Measurements from ENCODE around the gene C2orf92. TPM values are rescaled to one million over a fixed set of nuclear protein-coding genes. Genes with fewer than 3 reads are reported as not detected.
"Not testable (repeated sequence)": the region's sequence is repeated elsewhere in the genome, so short reads cannot be mapped to it uniquely, and the experiment has no call there.

The C2orf92 gene
- 1.0 and 1.7 TPM in 2 replicates for total RNA-seq (2014; rRNA removed; shearing (Covaris generic))
- 0.42 and 0.87 TPM in 2 replicates for polyA plus RNA-seq (2015; cell fraction: cytosol; rRNA removed)
- 2.8 and 6.3 TPM in 2 replicates for polyA plus RNA-seq (2015; cell fraction: nucleus; rRNA removed)

DNA sequence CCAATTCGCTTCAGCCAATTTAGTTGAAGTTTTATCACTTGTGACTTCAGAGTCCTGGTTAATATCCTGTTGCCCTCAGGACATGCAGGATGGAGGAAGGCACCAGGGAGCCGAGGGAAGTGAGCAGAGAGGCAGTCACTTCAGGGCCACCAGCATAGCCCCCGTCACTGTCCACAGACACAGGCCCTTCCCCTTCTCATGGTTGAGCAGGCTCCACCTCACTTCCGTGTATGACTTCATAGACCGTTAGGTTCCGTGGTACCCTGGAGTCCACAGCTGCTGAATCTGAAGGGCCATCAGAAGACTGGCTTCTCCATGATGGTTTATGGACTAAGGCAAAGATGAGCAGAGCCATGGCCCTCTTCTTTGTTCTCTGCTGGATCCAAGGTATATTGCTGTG lies at the start of gene C2orf92:
Gene C2orf92, plus strand, starts transcription at position 266 of the 400 bp plus-strand sequence. Its CDS starts 76 bp downstream, at position 342.
- no peak for DNase-seq (ENCODE audit: low read depth)

DNA sequence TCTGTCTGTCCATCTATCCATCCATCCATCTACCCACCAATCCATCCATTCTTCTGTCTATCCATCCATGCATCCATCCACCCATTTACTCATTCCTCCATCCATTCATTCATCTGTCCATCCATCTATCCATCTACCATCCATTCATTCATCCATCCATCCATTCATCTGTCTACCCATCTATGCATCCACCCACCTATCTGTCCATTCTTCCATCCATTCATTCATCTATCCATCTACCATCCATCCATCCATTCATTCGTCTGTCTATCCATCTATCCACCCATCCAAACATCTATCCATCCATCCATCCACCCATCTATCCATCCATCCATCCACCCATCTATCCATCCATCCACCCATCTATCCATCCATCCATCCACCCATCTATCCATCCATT lies 49.0 kb upstream of the C2orf92 start:
- not testable (repeated sequence) for DNase-seq (ENCODE audit: low read depth)

DNA sequence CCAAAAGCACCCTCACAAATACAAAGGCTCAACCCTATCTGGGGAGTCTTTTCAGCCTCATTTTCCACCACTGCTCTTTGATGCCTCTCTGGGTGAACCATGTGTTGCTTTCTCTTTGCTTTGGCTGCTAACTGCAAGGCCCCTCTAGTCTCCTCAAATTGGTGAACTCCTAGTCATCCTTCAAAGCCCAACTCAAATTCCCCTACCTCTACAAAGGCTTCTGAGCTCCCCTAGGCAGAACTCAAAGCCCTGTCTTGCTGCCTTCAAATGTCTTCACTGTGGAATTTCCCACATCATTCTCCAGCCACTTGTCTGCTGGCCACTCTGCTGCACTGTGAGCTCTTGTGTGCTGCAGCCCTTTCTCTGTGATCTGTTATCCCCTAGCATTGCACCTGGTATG lies 46.5 kb upstream of the C2orf92 start:
- DNase-seq (ENCODE audit: low read depth): not testable (repeated sequence)

DNA sequence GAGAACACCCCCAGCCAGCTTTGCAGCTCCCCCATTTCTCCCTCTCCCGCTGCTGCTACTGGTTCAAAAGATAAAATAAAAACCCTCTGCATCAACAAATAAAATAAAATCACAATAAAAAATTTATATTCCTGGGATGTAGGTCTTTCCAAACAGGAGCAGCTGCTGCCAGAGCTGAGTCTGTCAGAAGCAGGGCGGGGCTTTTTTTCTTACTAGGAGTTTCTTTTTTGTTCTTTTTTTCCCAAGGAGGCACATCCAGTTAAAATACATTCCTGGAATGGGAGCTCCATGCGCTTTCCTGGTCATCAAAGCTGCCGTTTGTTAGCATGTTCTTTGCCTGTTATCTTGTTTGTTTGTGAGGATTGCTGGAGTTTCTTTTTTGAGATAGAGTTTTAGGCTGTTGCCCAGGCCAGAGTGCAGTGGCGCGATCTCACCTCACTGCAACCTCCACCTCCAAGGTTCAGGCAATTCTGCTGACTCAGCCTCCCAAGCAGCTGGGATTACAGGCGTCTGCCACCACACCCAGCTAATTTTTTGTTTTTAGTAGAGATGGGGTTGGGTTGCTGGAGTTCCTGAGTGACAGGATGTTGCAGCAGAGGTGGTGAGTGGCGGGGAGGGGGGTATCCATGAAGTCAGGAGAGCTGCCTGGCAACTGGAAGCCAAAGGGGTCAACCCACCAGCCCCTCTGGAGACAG lies 44.0 kb upstream of the C2orf92 start:
- DNase-seq (ENCODE audit: low read depth): peak; percentile 44

DNA sequence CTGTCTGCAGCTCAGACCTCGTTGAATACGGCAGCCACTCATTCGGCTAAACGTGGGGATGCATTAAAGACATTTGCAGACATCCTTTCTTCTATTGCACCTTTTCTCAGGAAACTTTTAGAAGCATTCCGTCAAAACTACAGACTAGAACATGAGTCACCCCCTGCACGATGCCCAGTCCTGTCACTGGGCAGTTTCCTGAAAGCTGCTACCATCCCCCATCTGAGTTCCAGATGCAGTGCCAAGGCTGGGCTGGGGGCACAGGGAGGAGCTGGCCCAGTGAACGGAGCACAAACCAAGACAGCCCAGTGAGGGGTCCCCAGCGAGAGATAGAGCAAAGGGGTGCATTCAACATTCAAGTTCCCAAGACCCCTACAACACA lies 43.5 kb upstream of the C2orf92 start:
- DNase-seq (ENCODE audit: low read depth): peak; percentile 43

DNA sequence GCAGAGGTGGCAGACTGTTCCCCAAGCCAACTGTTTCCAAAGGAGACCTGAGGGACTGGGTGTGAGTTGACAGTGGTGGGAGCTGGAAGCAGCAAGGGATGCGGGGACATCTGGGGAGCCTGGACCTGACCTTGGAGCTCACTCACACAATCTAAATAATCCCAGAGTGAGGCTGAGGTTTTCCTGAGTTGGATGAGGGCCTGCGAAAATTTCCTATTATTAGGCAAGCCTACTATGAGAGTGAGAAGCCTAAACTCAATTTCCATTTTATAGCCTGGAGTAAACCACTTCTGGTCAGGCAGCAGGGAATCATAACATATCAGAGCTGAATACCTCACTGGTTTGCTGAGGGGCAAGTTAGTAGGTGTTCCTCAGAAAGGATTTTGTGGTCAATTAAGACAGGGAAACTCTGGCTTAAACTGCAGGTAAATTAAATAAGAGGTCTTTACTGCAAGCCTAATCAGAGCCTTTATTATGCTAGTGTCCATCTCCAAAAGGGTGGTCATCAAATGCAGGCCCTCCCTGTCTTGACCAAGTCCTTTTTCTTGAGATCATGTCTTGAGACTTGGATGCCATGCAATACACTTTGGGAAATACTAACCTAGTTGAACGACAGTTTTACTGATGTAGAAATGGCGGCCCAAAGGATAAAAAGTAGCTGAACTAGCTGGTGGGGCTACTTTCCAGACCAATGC lies 25.3 kb upstream of the C2orf92 start:
- no peak for DNase-seq (ENCODE audit: low read depth)

DNA sequence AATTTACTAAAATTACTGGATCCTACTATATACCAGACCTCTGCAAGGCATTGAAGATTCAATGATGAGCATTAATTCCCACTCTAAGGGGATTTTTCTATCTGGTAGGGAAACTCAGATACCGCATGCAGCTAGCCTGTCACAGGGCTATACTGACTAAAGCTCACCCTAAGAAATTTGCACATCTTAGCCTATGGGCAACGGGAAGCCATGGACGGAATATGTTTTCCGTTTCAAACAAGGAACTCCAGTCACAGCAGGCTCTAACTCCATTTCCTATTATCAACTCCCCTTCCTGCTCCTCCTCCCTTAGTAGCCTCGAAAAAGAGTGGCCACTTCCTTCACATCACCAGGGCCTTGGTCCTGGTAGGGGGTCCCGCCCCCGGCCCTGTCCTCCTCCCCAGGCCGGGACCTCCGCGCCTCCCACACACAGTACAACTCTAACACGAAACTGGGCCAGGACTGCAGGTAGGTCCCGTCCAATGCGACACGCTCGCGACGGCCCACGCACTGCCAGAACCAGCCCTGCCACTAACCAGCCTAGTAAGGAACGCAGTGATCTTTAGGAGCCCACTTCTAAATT lies 24.3 kb upstream of the C2orf92 start:
- DNase-seq (ENCODE audit: low read depth): no peak

DNA sequence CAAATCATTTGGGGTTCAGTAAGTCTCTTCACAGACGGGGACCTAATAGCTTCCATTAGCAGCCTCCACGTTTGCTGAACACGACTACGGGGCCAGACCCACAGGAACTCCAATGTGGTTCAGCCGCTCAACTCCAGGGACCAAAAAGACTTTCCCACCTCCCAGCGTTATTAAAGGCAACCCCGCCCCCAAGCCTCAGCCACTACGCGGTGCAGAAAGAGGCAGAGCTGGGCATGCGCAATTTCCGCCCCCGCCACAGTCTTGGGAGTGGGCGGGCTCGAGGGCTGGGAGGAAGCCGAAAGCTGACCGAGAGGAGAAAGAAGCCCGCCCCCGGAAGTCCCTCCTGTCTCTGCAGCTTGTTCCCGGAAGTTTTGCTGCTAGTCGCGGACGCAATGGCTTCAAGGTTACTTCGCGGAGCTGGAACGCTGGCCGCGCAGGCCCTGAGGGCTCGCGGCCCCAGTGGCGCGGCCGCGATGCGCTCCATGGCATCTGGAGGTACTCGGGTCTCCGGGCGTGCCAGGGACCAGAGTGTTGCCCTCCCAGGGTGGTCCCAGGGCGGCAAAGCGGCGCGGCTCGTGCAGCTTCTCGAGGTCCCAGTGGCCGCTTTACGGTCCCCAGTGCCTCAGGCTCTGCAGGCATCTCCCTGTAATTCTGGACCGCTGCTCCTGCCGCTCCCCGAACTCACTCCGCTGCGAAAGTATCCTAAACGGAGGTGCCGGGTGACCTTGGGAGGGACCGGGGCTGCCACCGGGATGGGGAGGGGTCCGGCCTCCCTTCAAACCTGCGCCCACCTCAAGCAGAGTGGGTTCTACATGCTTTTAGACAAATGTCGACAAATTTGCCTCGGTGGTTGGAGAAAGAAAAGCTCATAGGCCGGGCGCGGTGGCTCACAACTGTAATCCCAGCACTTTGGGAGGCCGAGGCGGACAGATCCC lies 23.6 kb upstream of the C2orf92 start, which contains the start of gene COX5B:
Gene COX5B, plus strand, starts transcription at position 368 of the 935 bp plus-strand sequence. Its CDS starts 25 bp downstream, at position 393.
- peak; percentile 97 for DNase-seq (ENCODE audit: low read depth)

DNA sequence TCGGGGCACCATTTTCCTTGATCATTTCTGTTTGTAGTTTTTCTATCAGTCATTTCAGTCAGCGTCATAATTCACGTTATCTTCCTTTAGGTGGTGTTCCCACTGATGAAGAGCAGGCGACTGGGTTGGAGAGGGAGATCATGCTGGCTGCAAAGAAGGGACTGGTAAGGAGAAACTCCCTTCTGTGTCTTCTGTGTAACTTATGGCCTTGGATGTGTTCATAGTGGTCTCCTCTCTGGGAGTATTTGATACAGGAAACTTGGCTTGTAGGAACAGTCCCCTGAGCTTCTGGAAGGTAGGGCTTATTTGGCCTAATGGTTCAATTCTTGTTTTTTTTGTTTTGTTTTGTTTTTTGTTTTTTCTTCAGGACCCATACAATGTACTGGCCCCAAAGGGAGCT lies 22.5 kb upstream of the C2orf92 start:
- DNase-seq (ENCODE audit: low read depth): no peak

DNA sequence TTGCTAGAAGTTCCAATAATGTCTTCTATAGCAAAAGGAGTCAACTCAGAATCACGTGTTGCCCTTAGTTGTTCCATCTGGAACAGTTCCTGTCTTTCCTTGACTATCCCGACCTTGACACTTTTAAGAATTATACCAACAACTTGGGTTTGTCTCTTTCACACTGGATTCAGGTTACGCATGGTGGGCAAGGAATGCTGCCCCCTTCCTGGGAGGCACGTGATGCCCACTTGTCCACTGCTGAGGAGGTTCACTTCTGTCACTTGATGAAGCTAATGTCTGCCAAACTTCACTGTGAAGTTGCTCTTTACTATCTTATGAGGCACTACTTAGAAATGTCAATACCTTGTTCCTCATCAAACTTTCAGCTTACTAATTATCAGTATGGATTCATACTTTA lies 18.4 kb upstream of the C2orf92 start:
- DNase-seq (ENCODE audit: low read depth): no peak

DNA sequence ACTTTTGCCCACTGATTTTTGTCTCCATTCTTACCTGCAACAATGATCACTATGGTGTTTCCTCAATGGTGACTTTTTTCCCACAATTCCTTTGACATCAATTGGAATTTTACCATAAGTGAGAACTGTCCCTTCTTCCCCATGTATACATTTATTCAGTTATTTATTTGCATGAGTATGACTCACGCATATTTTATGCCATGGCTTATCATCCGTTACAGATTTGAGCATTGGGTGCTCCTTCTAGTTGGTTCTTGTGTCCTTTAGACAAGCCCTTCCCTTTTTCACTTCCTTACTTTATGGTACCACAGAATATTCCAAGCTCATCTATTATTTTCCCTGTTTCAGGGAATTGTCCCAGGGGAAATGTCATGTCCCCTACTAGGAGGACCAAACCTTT lies 16.0 kb upstream of the C2orf92 start:
- no peak for DNase-seq (ENCODE audit: low read depth)

DNA sequence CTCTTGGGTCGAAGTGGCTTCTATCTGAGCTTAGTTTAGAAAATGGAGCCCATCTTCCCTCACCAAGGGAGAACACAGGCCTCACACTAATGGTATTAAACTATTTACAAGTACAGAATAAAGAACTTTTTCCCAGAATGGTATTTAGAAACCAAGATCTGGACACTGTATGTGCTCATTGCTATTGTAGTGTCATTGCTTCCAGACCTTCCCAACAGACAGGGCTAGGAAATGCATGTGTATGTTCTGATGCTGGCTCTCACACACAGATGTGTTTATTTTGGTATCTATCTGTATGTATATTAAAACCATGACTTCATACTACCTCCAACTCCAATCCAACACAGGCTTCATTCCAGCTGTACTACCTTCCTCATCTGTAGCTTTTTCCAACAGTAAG lies 15.6 kb upstream of the C2orf92 start:
- no peak for DNase-seq (ENCODE audit: low read depth)

DNA sequence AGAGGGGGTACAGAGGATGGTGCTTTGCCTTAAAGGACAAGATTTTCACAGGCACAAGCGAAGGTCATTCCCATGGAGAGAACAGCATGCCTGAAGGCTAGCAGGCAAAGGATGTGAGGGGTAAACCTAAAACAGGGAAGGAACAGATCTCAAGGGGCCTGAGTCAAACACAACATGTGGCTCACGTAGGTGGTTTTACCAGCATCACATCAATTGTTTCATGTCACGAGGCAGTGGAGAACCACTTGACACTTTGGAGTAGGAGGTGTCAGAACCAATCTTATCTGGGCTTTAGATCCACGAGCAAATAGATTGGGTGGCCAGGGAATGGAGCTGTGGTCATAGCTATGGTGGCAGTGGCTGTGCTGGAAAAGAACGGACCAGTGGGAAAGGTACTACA lies 15.2 kb upstream of the C2orf92 start:
- no peak for DNase-seq (ENCODE audit: low read depth)

DNA sequence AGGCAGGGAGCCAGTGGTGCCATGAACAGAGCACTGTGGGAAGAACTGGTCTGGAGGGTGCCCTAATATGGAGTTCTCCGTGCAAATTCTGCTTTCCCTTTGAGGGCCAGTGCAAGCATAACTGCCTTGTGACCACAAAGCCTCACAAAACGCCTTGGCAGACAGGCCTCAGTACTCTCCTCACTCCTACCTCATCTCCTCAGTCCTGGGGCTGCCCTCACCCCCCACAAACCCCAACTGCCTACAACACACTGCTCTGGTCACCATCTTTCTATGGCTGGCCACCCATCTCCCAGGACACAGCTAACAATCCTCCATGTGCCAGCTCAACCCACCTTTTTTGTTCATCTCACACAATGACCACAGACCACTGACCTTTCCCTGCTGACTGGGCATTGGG lies 14.7 kb upstream of the C2orf92 start:
- DNase-seq (ENCODE audit: low read depth): no peak

DNA sequence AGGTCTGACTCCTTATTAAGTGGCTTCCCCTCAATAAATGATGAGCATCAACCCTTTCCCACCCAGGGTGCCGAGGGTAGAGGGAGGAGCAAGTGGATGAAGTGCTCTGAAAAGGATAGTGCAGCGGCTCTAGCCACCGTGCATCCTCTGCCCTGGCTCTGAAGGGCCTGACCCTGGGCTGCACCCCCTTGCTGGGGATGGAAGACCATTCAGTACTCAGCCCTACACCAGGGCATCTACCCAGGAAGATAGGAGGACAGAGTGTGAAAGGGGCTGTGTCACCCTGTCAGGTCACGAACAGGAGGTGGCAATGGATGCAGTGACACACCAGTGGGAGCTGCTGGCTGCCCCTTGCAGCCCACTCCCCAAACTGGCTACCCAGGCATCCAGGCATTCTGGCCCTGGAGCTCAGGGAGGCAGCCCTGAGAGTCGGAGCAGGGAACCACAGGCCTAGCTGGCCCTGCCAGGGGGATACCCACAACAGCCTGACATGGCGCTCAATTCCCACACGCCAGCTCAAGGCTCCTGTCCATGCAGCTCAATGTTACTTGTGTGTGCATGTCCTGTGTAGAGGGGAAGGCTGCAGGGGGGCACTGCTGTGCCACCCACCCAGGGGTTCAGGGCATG lies 13.3 kb upstream of the C2orf92 start:
- DNase-seq (ENCODE audit: low read depth): no peak

DNA sequence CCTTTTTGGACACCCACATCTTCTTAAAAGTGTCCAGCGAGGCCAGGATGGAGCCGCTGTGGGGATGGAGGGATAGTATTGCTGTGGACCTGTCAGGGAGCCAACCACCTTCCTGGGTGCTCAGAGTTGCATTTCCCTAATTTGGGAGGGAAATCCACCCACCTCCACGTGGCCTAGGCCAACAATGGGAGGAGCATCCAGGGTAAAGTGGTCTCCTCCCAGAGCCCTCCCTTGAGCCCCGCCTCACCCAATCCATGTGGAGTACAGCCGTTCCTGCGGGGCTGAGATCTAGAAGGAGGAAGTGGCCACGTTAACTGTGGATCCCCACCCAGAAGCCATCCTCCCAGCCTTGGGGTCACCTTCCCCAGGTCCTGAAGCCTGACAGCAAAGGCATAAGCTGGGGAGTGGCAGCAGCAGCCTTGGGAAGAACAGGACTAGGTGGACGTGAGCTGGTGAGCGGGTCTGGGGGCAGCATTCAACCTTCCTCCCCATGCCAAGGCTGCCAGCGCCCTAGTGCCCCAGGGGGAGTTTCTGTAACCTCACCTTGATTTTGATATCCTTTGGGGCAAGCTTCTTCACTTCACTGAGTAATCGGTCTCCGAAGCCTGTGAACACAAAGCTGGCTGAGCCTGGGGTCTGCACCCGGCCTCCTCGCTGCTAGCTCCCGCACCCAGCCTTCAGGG lies 12.5 kb upstream of the C2orf92 start:
- DNase-seq (ENCODE audit: low read depth): no peak

DNA sequence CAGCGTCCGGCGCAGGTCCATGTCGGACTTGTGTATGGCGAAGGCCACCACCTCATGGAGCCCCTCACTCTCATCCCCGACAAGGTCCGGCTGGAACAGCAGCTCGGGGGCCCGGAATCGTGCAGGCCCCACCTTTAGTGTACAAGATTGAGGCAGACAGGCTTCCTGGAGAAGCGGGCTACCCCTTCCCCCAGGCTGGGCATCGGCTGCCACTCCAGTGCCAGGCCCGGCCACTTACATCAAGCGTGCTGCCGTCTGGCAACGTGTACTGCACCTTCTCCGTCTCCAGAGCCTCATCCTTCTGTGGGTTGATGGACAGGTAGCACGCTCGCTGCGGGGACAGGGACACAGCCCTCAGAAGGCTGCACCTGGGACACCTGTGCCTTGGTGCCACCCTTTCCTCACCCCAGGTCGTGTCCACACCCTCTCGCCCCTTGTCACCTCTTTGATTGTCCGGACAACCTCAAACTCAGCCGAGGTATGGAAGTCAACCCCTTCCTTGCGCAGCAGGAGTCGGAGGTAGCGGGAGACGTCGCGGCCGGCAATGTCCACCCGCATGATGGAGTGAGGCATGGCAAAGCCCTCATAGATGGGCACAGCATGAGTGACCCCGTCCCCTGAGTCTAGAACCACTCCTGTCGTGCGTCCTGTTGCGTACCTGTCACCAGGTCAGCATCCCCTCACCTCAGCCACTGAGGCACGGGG lies 11.4 kb upstream of the C2orf92 start:
- DNase-seq (ENCODE audit: low read depth): no peak

DNA sequence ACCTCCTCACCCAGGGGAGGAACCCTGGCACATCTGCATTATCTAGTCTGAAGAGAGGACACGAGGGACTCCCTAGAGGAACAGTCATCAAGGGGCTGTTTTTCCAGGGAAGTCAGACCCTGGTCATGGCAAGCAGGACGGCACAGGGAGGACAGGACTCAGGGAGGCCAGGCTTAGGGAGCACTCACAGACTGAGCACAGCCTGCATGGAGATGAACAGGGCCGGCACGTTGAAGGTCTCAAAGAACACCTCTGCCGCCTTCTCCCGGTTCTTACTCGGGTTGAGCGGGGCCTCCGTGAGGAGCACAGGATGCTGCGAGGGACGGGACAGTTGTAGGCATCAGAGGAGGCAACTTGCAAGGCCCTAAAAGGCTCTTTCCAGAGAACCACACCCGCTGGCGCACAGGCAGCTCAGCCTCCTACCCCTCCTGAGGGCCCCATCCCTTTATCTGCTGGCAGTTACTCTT lies 10.8 kb upstream of the C2orf92 start:
- DNase-seq (ENCODE audit: low read depth): no peak
